ENCODE results near the gene BSDC1. TPM values are rescaled to one million over a fixed set of nuclear protein-coding genes. Genes with fewer than 3 reads are reported as not detected.

The BSDC1 gene
- total and polyA plus RNA-seq, 10 of the 15 experiments (the other 5 are each of a cell fraction or from before 2014, with no cell fraction given) = 3.0 to 39.7 (median 22.8) TPM

GRCh38 chr1:32380057-32380456 is 14.2 kb downstream of the BSDC1 start:
- BruUV-seq (replicated peaks) = no TSS peak
- ChIA-PET SMC1A (ENCODE audit: uncharacterized antibody, unreplicated experiment) (interaction anchor here (1.3 kb wide), 1 partner anchor 164 kb away, joined by 4 read pairs; no protein-coding TSS in a partner anchor), POLR2A (no interaction called here), RAD21 (ENCODE audit: unreplicated experiment) (interaction anchor here (0.6 to 1.2 kb wide), 2 partner anchors 14 to 251 kb away, joined by 3 read pairs; partner anchors contain the start of gene BSDC1), CTCF (interaction anchor here (1.2 to 1.5 kb wide), 3 partner anchors 24 to 64 kb away, joined by 3 to 4 read pairs (median 3); no protein-coding TSS in a partner anchor)
- intact Hi-C loops (cut with micrococcal nuclease; ENCODE audit: unreplicated experiment) (no loop called here), in situ Hi-C loops (cut with MboI) (no loop called here)
- peaks cover 16 to 20% of the 10 kb centered on the region in 2 experiments for H3K36me3 ChIP-seq (ENCODE audit: control insufficient read depth in 2 of 2, insufficient read depth in 2 of 2, low read length in 1 of 2)
- no peak overlapping the region for H3K9ac ChIP-seq (ENCODE audit: control insufficient read depth, insufficient read depth, low read length)
- no peaks in the 10 kb centered on the region for H3K79me2 ChIP-seq (ENCODE audit: control insufficient read depth, insufficient read depth, low read length)
- no peak overlapping the region for H3K4me2 ChIP-seq (ENCODE audit: control insufficient read depth, insufficient read depth)
- no peaks in the 10 kb centered on the region for H3K27me3 ChIP-seq (replicated peaks in 1 of 2; ENCODE audit: control insufficient read depth in 2 of 2, insufficient read depth in 2 of 2, low read length in 1 of 2)
- ATAC-seq = 0 out of 3 replicates have a peak, but pooled peaks have one; percentile 27
- FAIRE-seq = no peak
- DNase-seq (ENCODE audit: low read depth, low spot score) = no peak
- no peaks in the 10 kb centered on the region; the same call in 1 of the 2 replicates for H3K4me1 ChIP-seq (ENCODE audit: control insufficient read depth, insufficient read depth, low read length)
- WGBS (ENCODE audit: insufficient coverage, insufficient replicate concordance, low lambda C conversion rate, missing lambda C conversion rate) = 25% methylated on average over 9 of the region's 9 CpGs
- no peak overlapping the region for H2AFZ ChIP-seq (ENCODE audit: control insufficient read depth, low read depth, low read length)
- H3K4me3 ChIP-seq = no peak overlapping the region
- no peaks in the 10 kb centered on the region for H3K9me3 ChIP-seq (replicated peaks; ENCODE audit: control insufficient read depth, insufficient read depth, low read length)
- H4K20me1 ChIP-seq (ENCODE audit: control insufficient read depth, insufficient read depth) = no peaks in the 10 kb centered on the region
- no peak overlapping the region for H3K27ac ChIP-seq (ENCODE audit: control insufficient read depth, insufficient read depth)
- no peak for TF ChIP-seq NFXL1 (IDR thresholded peaks at IDR 0.05; ENCODE audit: borderline replicate concordance)
- peak; percentile 35; the same call in 1 of the 2 replicates for TF ChIP-seq SPI1 (IDR thresholded peaks at IDR 0.05; ENCODE audit: borderline replicate concordance, insufficient read depth, low read depth, low read length)

GRCh38 chr1:32377541-32378220 is 16.6 kb downstream of the BSDC1 start:
- no peak overlapping the region for H3K27ac ChIP-seq (ENCODE audit: control insufficient read depth, insufficient read depth)
- H3K36me3 ChIP-seq (ENCODE audit: control insufficient read depth in 2 of 2, insufficient read depth in 2 of 2, low read length in 1 of 2) = peaks cover 17 to 20% of the 10 kb centered on the region in 2 experiments
- in situ Hi-C loops (cut with MboI) = no loop called here
- ChIA-PET RAD21 (ENCODE audit: unreplicated experiment) (no interaction called here), CTCF (interaction anchor here (1.0 to 1.4 kb wide), 4 partner anchors 10 to 41 kb away, joined by 3 to 5 read pairs (median 4); no protein-coding TSS in a partner anchor), POLR2A (interaction anchor here (1.1 kb wide), 1 partner anchor 42 kb away, joined by 4 read pairs; the partner anchor contains the start of gene MARCKSL1), SMC1A (ENCODE audit: uncharacterized antibody, unreplicated experiment) (interaction anchor here (0.7 kb wide), 1 partner anchor 33 kb away, joined by 3 read pairs; no protein-coding TSS in a partner anchor)
- H4K20me1 ChIP-seq (ENCODE audit: control insufficient read depth, insufficient read depth) = no peaks in the 10 kb centered on the region
- no TSS peak for BruUV-seq (replicated peaks)
- H3K9me3 ChIP-seq (replicated peaks; ENCODE audit: control insufficient read depth, insufficient read depth, low read length) = no peaks in the 10 kb centered on the region
- H3K9ac ChIP-seq (ENCODE audit: control insufficient read depth, insufficient read depth, low read length) = no peak overlapping the region
- 95% methylated on average over 12 of the region's 12 CpGs for WGBS (ENCODE audit: insufficient coverage, insufficient replicate concordance, low lambda C conversion rate, missing lambda C conversion rate)
- no peaks in the 10 kb centered on the region for H3K27me3 ChIP-seq (replicated peaks in 1 of 2; ENCODE audit: control insufficient read depth in 2 of 2, insufficient read depth in 2 of 2, low read length in 1 of 2)
- H3K4me3 ChIP-seq = no peak overlapping the region
- intact Hi-C loops (cut with micrococcal nuclease; ENCODE audit: unreplicated experiment) = no loop called here
- H3K4me1 ChIP-seq (ENCODE audit: control insufficient read depth, insufficient read depth, low read length) = no peaks in the 10 kb centered on the region; the same call in 1 of the 2 replicates
- H2AFZ ChIP-seq (ENCODE audit: control insufficient read depth, low read depth, low read length) = no peak overlapping the region
- FAIRE-seq = no peak
- DNase-seq (ENCODE audit: low read depth, low spot score) = no peak
- H3K4me2 ChIP-seq (ENCODE audit: control insufficient read depth, insufficient read depth) = no peak overlapping the region
- no peak for ATAC-seq
- H3K79me2 ChIP-seq (ENCODE audit: control insufficient read depth, insufficient read depth, low read length) = no peaks in the 10 kb centered on the region
- no peak for TF ChIP-seq ZNF217 (IDR thresholded peaks at IDR 0.05)
- no peak for TF ChIP-seq CHD1 (IDR thresholded peaks at IDR 0.05; ENCODE audit: low read depth, low read length)
- TF ChIP-seq KLF5 (IDR thresholded peaks at IDR 0.05; ENCODE audit: partially characterized antibody) = no peak
- no peak for TF ChIP-seq ATF3 (IDR thresholded peaks at IDR 0.05; ENCODE audit: borderline replicate concordance, extremely low read depth, low read depth, low read length)
- TF ChIP-seq REST (IDR thresholded peaks at IDR 0.05; ENCODE audit: low read depth, low read length) = no peak
- no peak for TF ChIP-seq HDGF (IDR thresholded peaks at IDR 0.05)
- no peak for TF ChIP-seq RAD21 (IDR thresholded peaks at IDR 0.05; ENCODE audit: insufficient read depth, low read depth, low read length)
- no peak for TF ChIP-seq CREM (IDR thresholded peaks at IDR 0.05; ENCODE audit: low read depth)

Data from GM12878 (cell line).